ENCODE results near the gene LVRN.

LVRN gene

DNA sequence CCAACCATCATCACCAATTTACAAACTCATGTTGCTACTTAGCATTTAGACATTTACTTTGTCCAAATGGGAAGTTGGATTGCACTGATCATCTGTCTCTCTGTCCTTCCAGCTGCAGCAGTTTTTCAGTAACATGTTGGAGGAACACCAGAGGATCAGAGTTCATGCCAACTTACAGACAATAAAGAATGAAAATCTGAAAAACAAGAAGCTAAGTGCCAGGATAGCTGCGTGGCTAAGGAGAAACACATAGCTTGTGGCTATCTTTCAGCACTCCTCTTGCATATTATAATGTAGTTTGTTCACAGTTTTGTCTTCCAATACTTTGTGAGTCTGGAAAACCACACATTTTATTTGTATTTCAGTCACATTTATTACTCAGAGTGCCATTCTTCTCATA, 63.6 kb downstream of the LVRN start:
- no peak for DNase-seq (ENCODE audit: low spot score)

DNA sequence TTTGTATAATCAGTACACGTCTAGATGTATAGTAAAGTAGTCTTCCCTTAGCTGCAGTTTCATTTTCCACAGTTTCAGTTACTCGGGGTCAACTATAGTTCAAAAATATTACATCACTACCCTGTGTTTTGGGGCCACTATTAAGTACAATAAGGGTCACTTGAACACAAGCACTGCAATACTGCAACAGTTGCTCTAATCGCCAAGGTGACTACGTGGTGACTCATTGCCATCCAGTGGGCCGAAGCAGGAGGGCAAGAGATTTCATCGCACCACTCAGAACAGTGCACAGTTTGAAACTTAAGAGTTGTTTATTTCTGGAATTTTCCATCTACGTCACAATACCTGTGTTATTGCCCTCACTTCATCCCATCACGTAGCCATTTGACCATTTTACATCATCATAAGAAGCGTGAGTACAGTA, 69.8 kb downstream of the LVRN start, which contains the start of gene ARL14EPL:
Gene ARL14EPL, plus strand, starts transcription at position 379 of the 424 bp plus-strand sequence. CDS start 18,994 bp downstream, outside the sequence.
- no peak for DNase-seq (ENCODE audit: low spot score)

- no peak for DNase-seq (ENCODE audit: low spot score)
Measured at GRCh38 chr5:116032991-116033390, 70.7 kb downstream of the LVRN start.

GRCh38 chr5:116035123-116035522, 72.8 kb downstream of the LVRN start:
- no peak for DNase-seq (ENCODE audit: low spot score)

- DNase-seq (ENCODE audit: low spot score) = no peak
Measured at GRCh38 chr5:116037236-116037822, 75.1 kb downstream of the LVRN start.

GRCh38 chr5:116038817-116039216, 76.5 kb downstream of the LVRN start:
- DNase-seq (ENCODE audit: low spot score) = no peak

DNA sequence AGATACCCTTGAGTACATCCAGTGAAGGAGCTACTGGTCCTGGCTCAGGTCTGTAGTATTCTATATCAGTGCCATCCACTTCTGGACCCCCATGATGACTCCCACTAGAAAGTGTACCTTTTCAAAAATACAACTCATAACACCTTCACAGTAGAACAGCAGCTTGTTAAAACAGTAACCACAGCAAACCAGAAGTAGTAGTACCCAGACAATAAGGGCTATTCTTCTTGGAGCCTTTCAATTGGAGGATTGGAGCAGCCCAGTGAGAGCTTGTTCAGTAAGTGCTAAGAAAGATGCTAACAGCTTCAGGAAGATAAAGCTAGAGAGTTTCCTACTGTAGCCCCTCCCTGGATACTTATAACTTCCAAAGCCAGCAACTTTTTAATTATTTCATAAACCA, 80.1 kb downstream of the LVRN start:
- no peak for DNase-seq (ENCODE audit: low spot score)

DNA sequence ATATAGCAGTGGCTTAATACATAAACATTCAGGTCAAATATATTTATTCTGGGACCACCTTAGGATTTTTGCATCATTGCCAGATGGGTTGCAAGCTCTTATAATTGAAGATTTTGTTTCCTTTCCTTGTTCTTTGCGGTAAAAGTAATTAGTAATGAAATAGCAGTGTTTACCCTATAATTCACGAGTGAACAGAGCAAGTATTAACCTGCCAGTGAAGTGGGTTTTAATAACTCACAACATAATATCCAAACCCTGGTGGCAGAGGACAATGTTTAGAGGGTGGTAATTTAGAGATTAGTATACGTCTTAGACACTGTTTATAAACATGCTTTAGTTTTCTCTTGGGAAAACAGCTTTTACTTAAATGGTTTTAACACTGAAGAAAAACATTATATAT, 81.8 kb downstream of the LVRN start:
- DNase-seq (ENCODE audit: low spot score) = no peak

- DNase-seq (ENCODE audit: low spot score) = no peak
Measured at GRCh38 chr5:116045821-116046220, 83.5 kb downstream of the LVRN start.

DNA sequence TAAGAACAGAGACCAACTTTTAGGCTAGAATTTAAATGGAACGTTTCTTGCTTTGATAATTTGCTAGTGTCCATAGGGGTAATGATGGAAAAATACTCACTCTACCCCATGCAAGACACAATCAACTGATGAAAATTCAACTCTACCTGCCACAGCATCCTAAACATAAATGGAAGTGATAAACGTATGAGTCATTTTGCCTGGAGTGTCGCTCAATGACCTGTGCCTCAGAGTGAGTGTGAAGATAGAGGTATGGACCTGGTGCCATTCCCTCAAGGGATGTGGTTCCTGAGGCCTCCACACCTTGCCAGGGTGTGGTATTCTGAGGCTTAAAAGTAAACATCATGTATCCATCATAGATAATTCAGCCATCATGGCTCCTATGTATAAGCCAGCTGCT, 84.0 kb downstream of the LVRN start:
- no peak for DNase-seq (ENCODE audit: low spot score)

- DNase-seq (ENCODE audit: low spot score) = no peak
Measured at GRCh38 chr5:116046823-116047222, 84.5 kb downstream of the LVRN start.

DNA sequence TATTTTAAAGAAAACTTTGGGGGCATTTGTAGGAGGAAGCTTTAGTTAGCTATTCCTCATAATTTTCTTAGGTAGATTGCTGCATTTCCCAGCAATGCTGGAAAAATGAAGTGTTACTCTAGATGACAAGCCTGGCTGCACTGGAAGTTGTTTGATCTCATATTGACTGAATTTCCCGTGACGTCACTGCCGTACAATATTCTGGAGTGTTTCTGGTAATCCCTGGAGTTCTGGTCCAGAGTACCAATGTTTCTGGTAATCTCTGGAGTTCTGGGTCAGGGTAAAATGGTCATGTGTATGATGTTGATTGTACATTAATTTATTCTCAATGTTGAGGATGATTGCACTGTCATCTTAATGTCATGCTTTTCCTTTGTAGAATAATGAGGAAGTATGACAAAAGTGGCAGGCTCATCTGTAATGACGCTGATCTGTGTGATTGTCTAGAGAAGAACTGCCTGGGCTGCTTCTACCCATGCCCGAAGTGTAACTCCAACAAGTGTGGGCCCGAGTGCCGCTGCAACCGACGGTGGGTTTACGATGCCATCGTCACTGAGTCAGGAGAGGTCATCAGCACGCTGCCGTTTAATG, 96.2 kb downstream of the LVRN start:
- no peak for DNase-seq (ENCODE audit: low spot score)

DNA sequence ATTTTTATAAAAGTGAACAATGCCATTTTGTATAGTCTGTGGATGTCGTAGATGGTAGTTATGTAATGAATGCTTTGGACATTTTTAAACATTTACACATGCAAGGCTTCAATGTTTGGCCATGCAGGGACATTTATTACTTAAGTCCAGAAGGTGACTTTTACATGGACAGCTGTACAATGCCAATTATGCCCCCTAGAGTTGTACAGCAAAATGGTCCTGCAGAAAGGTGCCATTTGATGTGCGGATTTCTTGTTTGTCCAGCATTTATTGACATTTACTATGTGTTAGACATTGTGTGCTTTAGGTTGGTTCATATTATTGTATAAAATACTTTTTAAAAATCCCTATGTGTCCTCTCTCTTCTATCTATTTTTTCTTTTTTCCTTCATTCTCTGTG, 100.1 kb downstream of the LVRN start:
- DNase-seq (ENCODE audit: low spot score) = no peak

- no peak for DNase-seq (ENCODE audit: low spot score)
Measured at GRCh38 chr5:116063950-116064349, 101.7 kb downstream of the LVRN start.

DNA sequence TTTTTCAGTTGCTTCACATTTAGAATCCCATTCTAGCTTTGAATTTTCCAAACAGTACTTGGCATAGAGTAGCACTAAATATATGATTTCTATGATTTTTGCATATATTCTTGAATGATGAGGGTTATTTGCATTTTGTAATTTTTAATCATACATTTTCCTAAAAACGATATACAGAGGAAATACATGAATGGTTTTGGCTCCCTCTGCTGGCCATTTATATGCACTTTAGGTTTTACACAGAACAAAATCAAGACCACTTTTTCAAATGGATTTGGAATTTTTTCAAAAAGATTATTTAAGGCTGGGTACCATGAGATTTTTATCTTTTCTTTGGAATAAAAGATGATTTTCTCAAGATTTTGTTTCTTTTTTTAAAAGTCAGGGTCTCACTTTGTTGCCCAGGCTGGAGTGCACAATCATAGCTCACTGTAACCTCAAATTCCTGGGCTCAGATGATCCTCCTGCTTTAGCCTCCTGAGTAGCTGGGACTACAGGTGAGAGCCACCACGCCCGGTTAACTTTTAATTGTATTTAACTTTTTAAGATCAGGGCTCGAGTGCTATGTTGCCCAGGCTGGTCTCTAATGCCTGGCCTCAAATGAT, 105.9 kb downstream of the LVRN start:
- peak; percentile 53 for DNase-seq (ENCODE audit: low spot score)

DNA sequence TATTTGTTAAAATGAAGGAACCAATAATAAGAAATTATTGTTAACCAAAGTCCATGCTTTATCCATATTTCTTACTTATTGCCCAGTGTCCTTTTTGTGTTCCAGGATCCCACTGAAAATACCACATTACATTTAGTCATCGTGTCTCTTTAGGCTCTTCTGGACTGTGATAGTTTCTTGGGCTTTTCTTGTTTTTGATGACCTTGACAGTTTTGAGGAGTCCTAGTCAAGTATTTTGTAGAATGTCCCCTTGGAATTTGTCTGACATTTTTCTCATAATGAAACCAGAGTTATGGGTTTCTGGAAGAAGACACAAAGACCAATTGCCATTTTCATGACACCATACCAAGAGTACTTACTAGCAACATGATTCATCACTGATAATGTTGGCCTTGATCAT, 108.9 kb downstream of the LVRN start:
- no peak for DNase-seq (ENCODE audit: low spot score)

- DNase-seq (ENCODE audit: low spot score) = no peak
Measured at GRCh38 chr5:116075191-116075831, 113.0 kb downstream of the LVRN start.

DNA sequence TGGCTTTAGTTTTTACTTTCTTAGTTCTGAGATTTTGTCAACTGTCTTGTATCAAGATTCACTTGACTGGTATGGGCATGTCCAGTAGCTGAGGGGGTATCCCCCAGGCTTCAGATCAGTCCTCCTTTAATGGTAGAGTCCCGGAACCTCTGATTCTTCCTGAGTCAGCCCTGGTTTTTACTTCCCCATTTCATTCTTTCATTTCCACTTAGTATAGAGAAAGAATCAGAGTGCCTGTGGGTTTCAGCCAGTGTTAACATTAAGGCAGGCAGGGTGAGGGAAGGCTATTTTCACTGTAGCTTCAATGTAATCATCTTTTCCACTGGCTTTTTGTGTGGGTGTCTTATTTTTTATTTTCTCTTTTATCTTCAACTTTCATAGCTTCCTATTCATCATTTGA, 114.2 kb downstream of the LVRN start:
- no peak for DNase-seq (ENCODE audit: low spot score)
